C4-2B (cell line): ENCODE measurements around the gene IPO5.

Experiments used
- ZFX ChIP-seq: fragments of 450-650 bp; IDR thresholded peaks from 2 replicates; pipeline ENCODE4 v1.6.1; 2017
- TF ChIP-seq, protein P1 (sequence below): fragments of 450-650 bp; conservative IDR thresholded peaks from 2 replicates; pipeline ENCODE4 v1.5.1; 2017; ENCODE audit warnings: mild to moderate bottlenecking

DNA sequence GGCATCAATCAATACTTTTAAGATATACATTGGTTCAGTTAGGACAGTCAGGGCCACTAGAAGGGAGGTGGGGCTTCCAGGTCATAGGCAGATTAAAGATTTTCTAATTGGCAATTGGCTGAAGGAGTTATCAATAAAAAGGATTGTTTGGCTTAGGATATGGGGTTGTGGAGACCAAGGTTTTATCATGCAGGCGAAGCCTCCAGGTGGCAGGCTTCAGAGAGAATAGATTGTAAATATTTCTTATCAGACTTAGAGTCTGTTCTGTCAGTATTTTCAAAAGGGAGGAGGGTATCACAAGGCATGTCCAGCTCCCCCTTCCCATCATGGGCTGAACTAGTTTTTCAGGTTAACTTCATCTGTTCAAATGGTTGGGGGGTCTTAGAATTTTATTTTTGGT lies 112.0 kb downstream of the IPO5 start:
- no peak for TF ChIP-seq ZFX
- TF ChIP-seq, protein P1, sequence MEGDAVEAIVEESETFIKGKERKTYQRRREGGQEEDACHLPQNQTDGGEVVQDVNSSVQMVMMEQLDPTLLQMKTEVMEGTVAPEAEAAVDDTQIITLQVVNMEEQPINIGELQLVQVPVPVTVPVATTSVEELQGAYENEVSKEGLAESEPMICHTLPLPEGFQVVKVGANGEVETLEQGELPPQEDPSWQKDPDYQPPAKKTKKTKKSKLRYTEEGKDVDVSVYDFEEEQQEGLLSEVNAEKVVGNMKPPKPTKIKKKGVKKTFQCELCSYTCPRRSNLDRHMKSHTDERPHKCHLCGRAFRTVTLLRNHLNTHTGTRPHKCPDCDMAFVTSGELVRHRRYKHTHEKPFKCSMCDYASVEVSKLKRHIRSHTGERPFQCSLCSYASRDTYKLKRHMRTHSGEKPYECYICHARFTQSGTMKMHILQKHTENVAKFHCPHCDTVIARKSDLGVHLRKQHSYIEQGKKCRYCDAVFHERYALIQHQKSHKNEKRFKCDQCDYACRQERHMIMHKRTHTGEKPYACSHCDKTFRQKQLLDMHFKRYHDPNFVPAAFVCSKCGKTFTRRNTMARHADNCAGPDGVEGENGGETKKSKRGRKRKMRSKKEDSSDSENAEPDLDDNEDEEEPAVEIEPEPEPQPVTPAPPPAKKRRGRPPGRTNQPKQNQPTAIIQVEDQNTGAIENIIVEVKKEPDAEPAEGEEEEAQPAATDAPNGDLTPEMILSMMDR: no peak
